Medulla oblongata (tissue), 1 donor: Measurements from ENCODE around the gene ST3GAL6.
A peak's percentile ranks its signal among the peaks of the same experiment; 100 is the strongest.
"Not testable (repeated sequence)": the region's sequence is repeated elsewhere in the genome, so short reads cannot be mapped to it uniquely, and the experiment has no call there.

Experiments
- DNase-seq: peaks from one replicate; pipeline ENCODE4 v3.0.0-alpha.2; 2015; ENCODE audit errors: extremely low spot score

The ST3GAL6 gene

GRCh38 chr3:98801043-98801747, 38.1 kb downstream of the ST3GAL6 start:
- peak; percentile 36 for DNase-seq

- DNase-seq: no peak
Observed at GRCh38 chr3:98805571-98805970, 42.4 kb downstream of the ST3GAL6 start.

- no peak for DNase-seq
Observed at GRCh38 chr3:98806521-98806920, 43.4 kb downstream of the ST3GAL6 start.

GRCh38 chr3:98807011-98807410, 43.9 kb downstream of the ST3GAL6 start:
- DNase-seq: no peak

GRCh38 chr3:98807561-98807960, 44.4 kb downstream of the ST3GAL6 start:
- DNase-seq: no peak

GRCh38 chr3:98808071-98808470, 44.9 kb downstream of the ST3GAL6 start:
- no peak for DNase-seq

GRCh38 chr3:98809557-98809956, 46.4 kb downstream of the ST3GAL6 start:
- peak; percentile 27 for DNase-seq

- DNase-seq: no peak
Observed at GRCh38 chr3:98811048-98811447, 47.9 kb downstream of the ST3GAL6 start.

- peak; percentile 63 for DNase-seq
Observed at GRCh38 chr3:98812851-98813374, 49.8 kb downstream of the ST3GAL6 start.

GRCh38 chr3:98814817-98815420, 51.8 kb downstream of the ST3GAL6 start:
- DNase-seq: no peak

GRCh38 chr3:98817547-98818041, 54.5 kb downstream of the ST3GAL6 start:
- DNase-seq: peak; percentile 85

GRCh38 chr3:98821063-98821462, 57.9 kb downstream of the ST3GAL6 start:
- no peak for DNase-seq

- no peak for DNase-seq
Observed at GRCh38 chr3:98823791-98824190, 60.7 kb downstream of the ST3GAL6 start.

- DNase-seq: no peak
Observed at GRCh38 chr3:98824256-98824655, 61.1 kb downstream of the ST3GAL6 start.

- no peak for DNase-seq
Observed at GRCh38 chr3:98826126-98826525, 63.0 kb downstream of the ST3GAL6 start.

- no peak for DNase-seq
Observed at GRCh38 chr3:98827221-98827920, 64.2 kb downstream of the ST3GAL6 start.

- DNase-seq: no peak
Observed at GRCh38 chr3:98829246-98829832, 66.2 kb downstream of the ST3GAL6 start.

- not testable (repeated sequence) for DNase-seq
Observed at GRCh38 chr3:98831060-98831459, 67.9 kb downstream of the ST3GAL6 start.

GRCh38 chr3:98839846-98840245, 76.7 kb downstream of the ST3GAL6 start:
- no peak for DNase-seq

GRCh38 chr3:98843266-98843959, 80.3 kb downstream of the ST3GAL6 start:
- DNase-seq: no peak
